GM21786 (cell line): ENCODE measurements around the gene IFITM5.
"Not testable (repeated sequence)": the region's sequence is repeated elsewhere in the genome, so short reads cannot be mapped to it uniquely, and the experiment has no call there.

ENCODE experiments used
- ATAC-seq: cut with Tn5 transposase; IDR thresholded peaks from one replicate; pipeline ENCODE4 v1.9.1; 2021; ENCODE audit not compliant: unreplicated experiment

IFITM5 gene

GRCh38 chr11:313304-313786 lies 14.0 kb upstream of the IFITM5 start:
- no peak for ATAC-seq

GRCh38 chr11:312092-312816 lies 12.9 kb upstream of the IFITM5 start:
- ATAC-seq: no peak

DNA sequence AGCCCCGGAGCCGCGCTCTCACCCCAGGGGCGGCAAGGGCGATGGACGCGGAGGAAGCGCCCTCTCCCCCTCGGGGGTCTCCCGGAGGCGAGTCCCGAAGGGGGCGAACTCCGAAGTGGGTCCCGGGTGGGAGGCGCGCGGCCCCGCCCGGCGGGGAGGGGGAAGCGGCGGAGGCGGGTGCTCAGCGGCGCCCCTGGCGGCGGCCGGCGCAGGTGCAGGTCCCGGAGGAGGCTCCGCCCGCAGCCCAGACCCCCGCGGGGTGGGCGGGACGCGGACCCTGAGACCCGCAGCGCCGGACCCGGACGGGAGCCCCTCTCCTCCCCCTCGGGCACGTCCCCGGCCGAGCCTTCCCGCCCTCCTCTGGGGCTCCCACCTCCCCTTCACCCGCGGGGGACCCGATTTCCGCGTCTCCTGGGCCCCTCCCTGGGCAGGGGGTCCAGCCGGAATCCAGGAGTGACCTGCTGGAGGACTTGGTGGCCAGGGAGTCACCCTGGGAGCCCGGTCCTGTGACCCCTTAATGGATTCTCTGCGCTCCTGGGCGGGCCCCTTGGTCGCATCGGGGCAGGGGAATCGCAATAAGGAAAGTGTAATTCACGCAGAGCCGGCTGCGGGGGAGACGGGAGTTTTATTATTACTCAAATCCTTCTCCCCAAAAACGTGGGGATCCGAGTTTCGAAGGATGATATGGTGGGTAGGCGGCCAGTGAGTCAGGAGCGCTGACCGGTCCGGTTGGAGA lies 11.9 kb upstream of the IFITM5 start:
- ATAC-seq: not testable (repeated sequence)

DNA sequence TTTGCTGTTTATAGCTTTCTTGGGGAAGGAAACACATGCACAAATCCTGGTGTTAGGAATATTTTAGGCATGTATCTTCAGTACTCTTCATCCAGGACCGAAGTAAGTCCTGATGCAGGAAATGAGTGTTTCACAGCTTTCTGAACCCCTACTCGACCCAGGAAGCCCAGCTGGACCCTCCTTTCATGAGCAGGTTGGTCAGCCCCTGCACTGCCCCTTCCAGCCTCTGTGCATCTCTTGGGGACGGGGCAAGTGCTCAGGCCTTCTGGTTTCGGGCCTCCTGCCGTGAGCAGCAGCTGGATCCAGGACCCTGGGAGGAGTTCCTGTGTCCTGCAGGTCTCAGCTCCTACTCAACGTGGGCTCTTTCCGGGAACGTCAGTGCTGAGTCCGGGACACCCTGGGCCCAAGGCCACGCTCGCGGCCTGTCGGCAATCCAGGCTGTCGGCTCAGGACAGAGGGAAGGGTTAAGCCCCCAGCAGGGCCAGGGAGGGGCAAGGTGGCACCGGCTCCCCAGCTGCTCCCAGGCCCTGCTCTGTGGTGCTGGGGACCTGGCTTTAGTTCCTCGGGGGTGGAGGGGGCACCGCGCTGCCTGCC lies 10.8 kb upstream of the IFITM5 start:
- not testable (repeated sequence) for ATAC-seq

DNA sequence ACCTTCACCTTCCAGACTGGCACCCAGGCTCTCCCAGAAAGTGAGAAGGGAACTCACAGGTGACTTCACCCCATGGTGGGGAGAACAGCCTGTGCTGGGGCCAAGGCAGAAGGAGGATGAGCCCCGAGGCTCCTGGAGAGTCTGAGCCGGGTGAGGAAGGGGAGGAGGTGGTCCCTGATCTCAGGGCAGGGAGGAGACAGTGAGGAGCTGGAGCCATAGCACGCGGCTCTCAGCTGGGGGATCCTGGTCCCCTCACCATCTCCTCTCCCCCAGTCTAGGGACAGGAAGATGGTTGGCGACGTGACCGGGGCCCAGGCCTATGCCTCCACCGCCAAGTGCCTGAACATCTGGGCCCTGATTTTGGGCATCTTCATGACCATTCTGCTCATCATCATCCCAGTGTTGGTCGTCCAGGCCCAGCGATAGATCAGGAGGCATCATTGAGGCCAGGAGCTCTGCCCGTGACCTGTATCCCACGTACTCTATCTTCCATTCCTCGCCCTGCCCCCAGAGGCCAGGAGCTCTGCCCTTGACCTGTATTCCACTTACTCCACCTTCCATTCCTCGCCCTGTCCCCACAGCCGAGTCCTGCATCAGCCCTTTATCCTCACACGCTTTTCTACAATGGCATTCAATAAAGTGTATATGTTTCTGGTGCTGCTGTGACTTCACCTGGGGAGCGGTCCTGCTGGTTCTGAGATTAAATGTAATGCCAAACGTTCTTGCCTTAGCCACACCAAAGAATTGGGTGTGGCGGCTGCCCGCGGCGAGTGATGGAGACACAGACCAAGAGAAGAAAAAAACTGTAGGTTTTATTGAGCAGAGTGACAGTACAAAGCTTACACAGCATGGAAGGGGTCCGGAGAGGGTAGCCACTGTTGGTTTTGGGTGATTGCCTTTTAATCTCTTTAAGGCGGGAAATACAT lies 9.7 kb upstream of the IFITM5 start:
- ATAC-seq: not testable (repeated sequence)

GRCh38 chr11:307766-308708 lies 8.7 kb upstream of the IFITM5 start, which contains the start of gene IFITM2:
TSS of gene IFITM2 (plus strand) at chr11:307816. CDS start at chr11:308193, 377 bp downstream.
- ATAC-seq: not testable (repeated sequence)

DNA sequence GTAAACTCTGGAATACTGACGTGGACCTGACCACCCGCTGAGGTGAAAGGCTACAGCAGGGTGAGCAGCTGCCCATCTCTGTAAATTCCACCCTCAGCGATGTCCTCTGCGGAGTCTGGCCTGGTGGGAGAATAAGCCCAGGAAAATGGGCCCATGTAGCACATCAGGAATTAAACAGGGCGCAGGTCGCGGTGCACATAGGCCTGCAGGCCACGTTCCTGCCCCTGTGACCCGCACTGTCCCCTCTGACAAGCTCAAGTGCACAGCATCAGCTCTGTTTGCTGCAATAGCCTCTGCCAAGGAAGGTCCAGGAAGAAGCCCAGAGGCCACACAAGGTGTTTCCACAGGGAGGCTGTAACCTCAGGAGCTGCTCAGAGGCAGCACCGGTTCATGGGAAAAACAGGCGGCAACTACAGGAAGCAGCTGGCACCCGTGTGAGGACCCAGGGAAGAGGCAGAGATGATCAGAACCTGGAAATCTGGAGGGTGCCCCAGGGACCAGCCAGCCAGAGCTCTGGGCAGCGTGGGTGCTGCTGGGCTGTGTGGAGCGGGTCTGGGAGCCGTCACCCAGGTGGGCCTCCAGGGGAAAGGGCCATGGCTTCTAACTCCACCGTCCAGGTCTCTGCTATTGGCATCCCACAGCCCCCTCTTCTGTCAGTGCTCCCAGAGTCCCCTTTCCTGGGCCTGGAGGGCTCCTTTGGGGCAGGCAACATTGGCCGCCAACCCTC lies 7.5 kb upstream of the IFITM5 start:
- no peak for ATAC-seq

DNA sequence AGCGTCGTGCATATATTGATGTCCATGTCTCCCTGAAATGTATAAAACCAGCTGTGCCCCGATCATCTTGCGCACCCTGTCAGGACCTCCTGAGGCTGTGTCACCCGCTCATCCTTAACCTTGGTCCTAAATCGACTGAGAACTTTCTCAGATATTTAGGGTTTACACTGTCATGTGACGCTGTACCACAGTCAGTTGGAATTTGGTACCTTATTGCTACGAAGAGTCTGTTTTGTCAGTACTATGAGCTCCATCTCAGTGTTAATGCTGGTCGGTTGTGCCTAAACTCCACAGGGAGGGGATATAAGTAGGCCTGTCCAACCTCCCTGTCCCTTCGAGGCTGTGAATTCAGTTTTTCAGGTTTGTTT lies 6.5 kb upstream of the IFITM5 start:
- no peak for ATAC-seq

DNA sequence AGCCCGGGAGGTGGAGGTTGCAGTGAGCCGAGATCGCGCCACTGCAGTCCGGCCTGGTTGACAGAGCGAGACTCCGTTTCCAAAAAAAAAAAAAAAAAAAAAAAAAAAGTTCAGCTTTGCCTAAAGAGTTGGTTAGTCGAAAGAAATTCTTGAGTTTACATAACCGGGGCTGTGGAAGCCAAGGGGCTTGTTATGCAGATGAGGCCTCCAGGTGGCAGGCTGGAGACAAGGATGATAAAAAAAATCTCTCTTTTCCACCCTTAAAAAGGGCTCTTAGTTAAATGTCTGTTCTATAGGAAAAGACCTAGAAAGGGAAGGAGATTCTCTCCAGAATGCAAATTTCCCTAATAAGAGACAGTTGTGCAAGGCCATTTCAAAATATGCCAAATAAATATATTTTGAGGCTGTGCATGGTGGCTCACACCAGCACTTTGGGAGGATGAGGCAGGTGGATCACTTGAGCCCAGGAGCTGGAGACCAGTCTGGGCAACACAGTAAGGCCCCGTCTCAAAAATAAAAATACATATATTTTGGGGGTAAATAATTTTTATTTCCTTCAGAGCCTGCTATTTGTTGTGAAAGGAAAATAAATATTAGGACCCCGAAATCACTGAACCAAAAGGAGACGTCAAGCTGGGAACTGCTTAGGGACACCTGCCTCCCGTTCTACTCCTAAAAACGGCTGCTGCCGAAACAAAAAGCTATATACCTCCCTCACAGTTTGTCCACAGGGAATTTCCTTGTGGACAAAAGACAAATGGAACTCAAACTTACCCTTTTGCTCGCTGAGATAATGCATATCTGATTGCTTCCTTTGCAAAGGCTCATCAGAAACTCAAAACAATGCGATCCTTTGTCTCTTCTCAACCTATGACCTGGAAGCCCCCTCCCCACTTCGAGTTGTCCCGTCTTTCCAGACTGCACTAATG lies 5.9 kb upstream of the IFITM5 start:
- no peak for ATAC-seq

- no peak for ATAC-seq
These were observed 4.8 kb upstream of the IFITM5 start for GRCh38 chr11:304061-304506.

GRCh38 chr11:303363-303762 lies 4.0 kb upstream of the IFITM5 start:
- no peak for ATAC-seq

- ATAC-seq: no peak
These were observed 817 bp upstream of the IFITM5 start for GRCh38 chr11:299951-300735.

- ATAC-seq: no peak
These were observed 790 bp downstream of the IFITM5 start for GRCh38 chr11:298406-299065.

GRCh38 chr11:297586-298405 lies 1.5 kb downstream of the IFITM5 start:
- no peak for ATAC-seq

GRCh38 chr11:297051-297585 lies 2.2 kb downstream of the IFITM5 start:
- no peak for ATAC-seq
